ENCODE results near the gene RBMX. TPM values are rescaled to one million over a fixed set of nuclear protein-coding genes. Genes with fewer than 3 reads are reported as not detected.
A peak's percentile ranks its signal among the peaks of the same experiment; 100 is the strongest.

Gene RBMX
- total RNA-seq, 1 experiment from 2014 or later = 414 TPM

DNA sequence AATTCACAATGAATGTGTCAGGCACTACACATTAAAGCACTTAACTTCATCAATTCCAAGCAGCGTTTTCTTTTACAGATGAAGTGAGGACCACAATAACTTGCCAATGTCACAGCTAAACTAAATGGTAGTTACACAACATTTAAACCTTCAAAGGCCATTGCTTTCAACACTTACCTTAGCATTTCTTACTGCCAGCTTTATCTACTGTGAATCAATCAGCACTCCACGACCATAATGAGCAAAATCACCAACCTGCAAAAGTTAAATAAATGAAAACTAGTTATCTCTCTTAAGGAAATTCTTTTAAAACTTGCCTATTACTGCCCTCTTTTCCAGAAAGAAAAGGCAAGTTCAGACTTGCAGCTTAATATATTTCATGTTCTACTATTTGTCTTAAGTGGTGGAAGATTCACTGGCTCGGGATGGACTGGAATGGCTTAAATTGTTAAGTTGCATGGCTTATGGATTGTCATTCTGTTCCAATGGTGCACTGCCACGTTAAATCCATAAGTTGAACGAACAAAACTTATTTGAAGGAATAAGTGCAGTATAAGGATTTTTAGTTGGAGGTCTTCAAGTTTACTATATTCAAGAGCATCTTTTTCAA lies 8.3 kb downstream of the RBMX start:
- Histone ChIP-seq H4K5ac (ENCODE audit: insufficient read length, low read depth, low read length) (no peak overlapping the region), H3K27me3 (ENCODE audit: insufficient read depth, low read length) (no peaks in the 10 kb centered on the region), H4K20me1 (ENCODE audit: control insufficient read depth, insufficient read depth, insufficient read length) (no peaks in the 10 kb centered on the region), H3K18ac (ENCODE audit: insufficient read length, low read depth, low read length) (no peak overlapping the region), H3K23me2 (ENCODE audit: insufficient read length, low read depth, low read length, poor library complexity, severe bottlenecking) (no peaks in the 10 kb centered on the region), H3K9me3 (ENCODE audit: control insufficient read depth, low read depth, low read length) (peaks cover under 1% of the 10 kb centered on the region), H2AK5ac (ENCODE audit: insufficient read length, low read length) (no peak overlapping the region), H3T11ph (ENCODE audit: low read length) (no peak overlapping the region), H3K56ac (ENCODE audit: insufficient read length, low read depth, low read length) (no peak overlapping the region), H4K8ac (replicated peaks; ENCODE audit: insufficient read length, low read depth, low read length) (no peak overlapping the region), H3K4ac (ENCODE audit: low read depth, low read length) (no peak overlapping the region), H3K4me1 (ENCODE audit: insufficient read depth, low read length) (no peaks in the 10 kb centered on the region), H4K91ac (ENCODE audit: insufficient read length, low read depth, low read length) (no peak overlapping the region), H3K9ac (ENCODE audit: extremely low read depth, insufficient read length, low read length) (no peak overlapping the region), H3K79me1 (ENCODE audit: insufficient read depth, low read depth, low read length, poor library complexity, severe bottlenecking) (no peaks in the 10 kb centered on the region), H2AFZ (ENCODE audit: low read length) (no peak overlapping the region), H2BK15ac (ENCODE audit: low read depth, low read length) (no peak overlapping the region), H3K27ac (ENCODE audit: insufficient read length, low read depth, low read length) (no peak overlapping the region), H2BK20ac (ENCODE audit: low read depth, low read length, poor library complexity, severe bottlenecking) (no peak overlapping the region), H2BK5ac (ENCODE audit: insufficient read length, low read length) (no peak overlapping the region), H3K79me2 (ENCODE audit: insufficient read depth, low read length) (no peaks in the 10 kb centered on the region), H3K23ac (ENCODE audit: insufficient read length, low read depth, low read length) (no peak overlapping the region), H3K14ac (ENCODE audit: insufficient read depth, low read length) (no peak overlapping the region), H2BK120ac (ENCODE audit: low read depth, low read length, poor library complexity, severe bottlenecking) (no peak overlapping the region), H2BK12ac (ENCODE audit: insufficient read length, low read depth, low read length) (no peak overlapping the region), H3K4me2 (ENCODE audit: insufficient read depth, insufficient read length, low read length) (no peak overlapping the region)
- Mint-ChIP-seq H3K4me3 (no peak overlapping the region), H3K27ac (0 out of 7 replicates have a peak overlapping the region, but pooled peaks of 1 of the 3 experiments have one; percentile 68), H3K27me3 (ENCODE audit: low read depth) (no peaks in the 10 kb centered on the region), H3K36me3 (ENCODE audit: insufficient read depth in 1 of 3, low read depth in 3 of 3) (peaks cover 58 to 87% (median 87%) of the 10 kb centered on the region in 3 experiments), H3K9me3 (peaks cover 51 to 66% of the 10 kb centered on the region in 2 experiments), H3K4me1 (peaks cover 0 to 9% of the 10 kb centered on the region in 2 experiments; a peak in 3 of 4 replicates)
- WGBS (ENCODE audit: extremely low coverage, insufficient read length, low lambda C conversion rate) = no CpG with 5 or more reads among the region's 5 CpGs
- no peak for DNase-seq
- TF ChIP-seq CTCF (conservative IDR thresholded peaks at IDR 0.05) = no peak
